Fibroblast of upper back skin (primary cell): Measurements from ENCODE around the gene IGFBP4.

ENCODE experiments used
- DNase-seq: peaks from one replicate; pipeline ENCODE4 v3.0.0-alpha.2; 2013

The IGFBP4 gene

GRCh38 chr17:40432864-40433528 is 10.3 kb upstream of the IGFBP4 start:
- DNase-seq, result peak; percentile 75

- DNase-seq, result no peak
Measured at GRCh38 chr17:40433551-40434415, 9.5 kb upstream of the IGFBP4 start.

DNA sequence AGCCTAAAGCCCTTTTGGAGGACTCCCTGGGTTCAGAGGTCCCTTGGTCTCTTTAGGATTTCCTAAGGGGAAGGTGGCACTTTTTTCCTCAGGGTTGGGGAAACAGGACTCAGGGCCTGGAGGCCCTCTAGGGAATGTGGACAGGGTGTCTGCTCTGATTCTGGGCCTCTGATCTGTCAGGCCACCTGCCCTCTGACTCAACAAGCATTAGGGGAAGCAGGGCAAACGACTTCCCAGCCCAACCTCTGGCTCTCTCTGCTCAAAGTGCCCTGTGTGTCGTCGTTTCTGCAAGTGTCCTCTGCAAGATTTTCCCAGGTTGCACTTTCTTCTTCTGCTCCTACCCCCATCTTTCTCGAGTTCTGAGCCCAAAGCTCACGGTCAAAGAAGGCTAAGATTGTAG is 6.6 kb upstream of the IGFBP4 start:
- no peak for DNase-seq

DNA sequence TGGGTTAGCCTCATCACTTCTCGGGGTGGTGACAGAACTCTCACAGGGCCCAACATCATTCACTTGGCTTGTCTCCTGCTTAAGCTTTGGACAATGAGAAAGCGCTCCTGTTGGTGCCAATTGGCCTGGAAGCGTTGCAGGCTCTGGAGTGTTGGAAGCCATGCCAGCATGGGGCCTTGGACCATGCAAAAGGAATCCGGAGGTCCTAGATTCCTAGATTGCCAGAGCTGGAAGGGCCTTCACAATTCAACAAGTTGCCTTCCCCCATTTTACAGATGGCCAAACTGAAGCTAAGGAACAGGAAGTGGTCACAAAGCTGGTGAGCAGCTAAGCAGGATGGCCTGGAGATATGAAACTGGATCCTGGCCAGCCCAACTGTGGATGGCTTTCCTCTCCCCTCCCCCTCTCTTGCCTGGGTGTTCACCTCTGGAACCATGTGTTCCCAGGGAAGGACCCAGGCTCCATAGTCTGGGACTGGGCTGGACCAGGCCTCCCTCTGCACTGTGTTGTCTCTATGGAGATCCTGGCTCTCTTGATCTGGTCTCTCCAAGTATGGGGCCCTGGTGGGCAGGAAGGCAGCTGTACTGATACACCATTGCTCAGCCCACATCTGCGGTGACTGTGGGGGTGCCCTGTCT is 6.0 kb upstream of the IGFBP4 start:
- DNase-seq, result peak; percentile 47

DNA sequence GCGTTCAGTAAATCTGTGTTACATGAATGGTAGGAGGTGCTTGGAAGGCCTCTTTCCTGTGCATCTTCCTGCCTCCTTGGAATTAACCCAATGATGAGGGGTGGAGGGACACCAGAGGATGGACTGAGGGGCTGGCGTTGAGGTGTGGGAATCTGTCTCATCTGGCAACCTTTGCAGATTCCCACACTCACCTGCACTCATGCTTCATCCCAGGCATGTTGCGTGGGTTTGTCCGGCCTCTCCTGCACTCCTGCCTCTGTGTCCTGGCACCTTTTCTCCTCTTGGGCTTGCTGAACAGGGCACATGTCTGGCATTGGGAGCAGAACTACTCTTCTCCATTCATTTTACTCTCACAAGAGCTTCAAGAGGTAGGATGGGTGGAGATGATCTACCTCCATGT is 3.1 kb upstream of the IGFBP4 start:
- DNase-seq, result no peak

GRCh38 chr17:40442392-40443195 is 656 bp upstream of the IGFBP4 start:
- no peak for DNase-seq

DNA sequence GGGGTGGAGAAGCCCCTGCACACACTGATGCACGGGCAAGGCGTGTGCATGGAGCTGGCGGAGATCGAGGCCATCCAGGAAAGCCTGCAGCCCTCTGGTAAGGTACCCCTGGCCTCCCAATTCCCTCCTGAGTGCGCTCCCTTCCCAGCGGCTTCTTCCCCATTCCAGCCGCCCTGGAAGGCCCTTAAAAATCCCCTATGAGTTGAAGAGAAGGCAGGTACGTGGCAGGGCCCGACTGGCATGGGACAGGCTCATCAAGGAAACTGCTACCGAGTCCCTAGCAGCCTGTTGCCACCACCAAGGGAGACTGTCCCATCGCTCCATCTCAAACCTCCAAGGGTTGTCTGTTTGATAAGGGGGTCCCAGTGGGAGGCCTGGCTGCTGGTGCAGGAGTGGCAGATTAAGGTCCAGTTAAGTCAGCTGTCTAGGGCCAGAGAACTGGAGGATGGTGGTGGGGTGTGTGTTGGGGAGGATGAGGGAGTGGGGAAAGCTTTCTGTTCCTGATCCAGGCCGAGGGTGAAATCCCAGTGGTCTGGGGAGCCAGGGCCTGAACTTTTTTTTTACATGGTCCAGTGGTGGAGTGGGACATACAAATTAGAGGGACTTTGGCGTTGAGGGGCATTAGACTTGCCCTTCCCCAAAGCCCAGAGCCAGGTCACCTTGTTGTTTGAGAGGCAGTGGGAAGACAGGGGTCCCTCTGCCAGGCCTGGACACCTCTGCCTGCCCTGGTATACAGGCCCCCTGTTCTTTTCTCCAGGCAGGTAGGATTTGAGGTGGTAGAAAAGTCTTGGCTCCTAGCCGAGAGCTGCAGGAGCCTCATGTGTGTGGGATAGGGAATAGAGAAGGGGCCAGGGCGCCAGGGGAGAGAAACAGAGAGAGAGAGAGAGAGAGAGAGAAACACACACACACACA is 994 bp downstream of the IGFBP4 start:
- DNase-seq, result no peak

GRCh38 chr17:40445751-40446468 is 2.7 kb downstream of the IGFBP4 start:
- no peak for DNase-seq

DNA sequence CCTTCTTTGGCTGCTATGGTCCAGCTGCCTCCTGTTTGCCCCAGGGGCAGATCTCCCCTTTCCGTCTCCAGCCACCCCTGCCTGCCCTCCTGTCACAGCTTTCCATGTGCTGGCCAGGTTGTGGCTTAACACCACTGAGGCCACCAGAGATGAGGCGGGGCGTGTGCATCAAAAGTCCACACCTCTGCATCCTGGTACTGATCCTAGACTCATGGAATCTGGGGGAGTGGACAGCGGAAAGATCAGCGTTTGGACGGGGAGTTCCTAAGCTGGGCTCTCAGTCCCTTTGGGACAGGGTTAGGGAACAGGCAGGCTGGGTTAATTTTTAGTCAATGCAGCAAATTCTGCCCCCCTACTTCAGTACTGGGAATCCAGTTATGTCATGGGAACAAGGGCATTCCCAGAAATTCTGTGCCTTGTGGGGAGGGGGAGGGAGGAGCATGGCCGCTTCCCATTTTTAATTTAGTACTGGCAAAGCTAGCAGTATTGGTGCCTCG is 3.9 kb downstream of the IGFBP4 start:
- no peak for DNase-seq

DNA sequence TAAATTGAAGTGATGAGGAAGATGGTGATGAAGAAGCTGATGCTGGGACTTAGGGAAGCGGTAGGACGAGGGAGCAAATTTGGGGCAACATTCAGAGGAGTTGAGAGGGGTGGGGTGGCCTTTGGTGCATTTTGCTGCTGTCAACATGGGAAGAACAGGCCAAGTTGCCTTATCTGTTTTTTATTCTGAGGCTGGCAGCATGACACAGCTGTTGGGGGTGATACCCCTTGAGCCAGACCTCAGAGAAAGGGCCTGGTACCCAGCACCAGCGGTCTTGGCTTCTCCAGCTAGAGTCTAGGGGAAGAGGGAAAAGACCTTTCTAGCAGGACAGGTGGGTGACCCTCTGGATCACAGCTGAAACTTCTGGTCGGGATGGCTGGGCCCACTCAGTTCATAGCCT is 4.6 kb downstream of the IGFBP4 start:
- no peak for DNase-seq

- DNase-seq, result no peak
Measured at GRCh38 chr17:40448213-40448638, 5.0 kb downstream of the IGFBP4 start.

DNA sequence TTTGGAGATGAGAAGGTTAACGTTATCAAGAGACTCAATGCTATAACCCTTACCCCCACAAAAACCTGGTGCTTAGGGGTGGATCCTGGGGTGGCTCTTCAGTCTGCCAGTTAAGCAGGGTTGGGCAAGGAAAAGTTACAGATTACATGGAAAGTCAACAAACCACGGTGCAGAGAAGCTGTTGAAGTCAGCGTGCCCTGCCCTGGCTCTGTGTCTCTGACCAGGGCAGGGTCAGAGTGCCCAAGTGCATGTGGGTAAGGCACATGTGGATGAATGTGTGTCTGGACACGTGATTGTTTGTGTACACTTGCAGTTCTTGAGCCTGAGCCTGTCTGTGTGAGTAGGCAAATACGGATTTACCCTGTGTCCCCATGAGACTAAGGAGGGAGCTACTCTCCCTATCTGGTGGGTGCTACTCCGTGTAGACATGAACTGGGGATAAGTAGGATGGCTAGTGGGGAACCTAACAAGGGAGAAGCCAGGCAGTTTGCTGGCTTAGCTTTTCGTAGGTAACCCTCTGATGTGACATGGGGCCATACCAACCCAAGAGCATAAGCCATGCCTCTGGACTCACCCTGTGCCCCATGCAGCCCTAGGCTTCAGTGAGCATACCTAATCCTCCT is 5.5 kb downstream of the IGFBP4 start:
- no peak for DNase-seq

DNA sequence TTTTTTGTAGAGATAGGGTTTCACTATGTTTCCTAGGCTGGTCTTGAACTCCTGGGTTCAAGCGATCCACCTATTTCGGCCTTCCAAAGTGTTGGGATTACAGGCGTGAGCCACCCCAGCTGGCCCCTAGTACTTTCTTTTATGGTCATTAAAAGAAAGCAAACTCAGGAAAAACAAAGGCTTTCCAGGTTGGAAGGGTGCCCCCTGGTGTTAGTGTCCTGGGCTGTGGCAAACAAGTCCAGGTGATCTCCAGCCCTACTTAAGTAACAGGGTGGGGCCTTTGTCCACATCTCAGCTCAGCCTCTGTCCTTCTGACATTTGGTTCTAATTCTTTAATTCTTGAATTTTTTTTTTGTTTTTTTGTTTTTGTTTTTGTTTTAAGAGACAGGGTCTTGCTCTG is 6.9 kb downstream of the IGFBP4 start:
- no peak for DNase-seq

DNA sequence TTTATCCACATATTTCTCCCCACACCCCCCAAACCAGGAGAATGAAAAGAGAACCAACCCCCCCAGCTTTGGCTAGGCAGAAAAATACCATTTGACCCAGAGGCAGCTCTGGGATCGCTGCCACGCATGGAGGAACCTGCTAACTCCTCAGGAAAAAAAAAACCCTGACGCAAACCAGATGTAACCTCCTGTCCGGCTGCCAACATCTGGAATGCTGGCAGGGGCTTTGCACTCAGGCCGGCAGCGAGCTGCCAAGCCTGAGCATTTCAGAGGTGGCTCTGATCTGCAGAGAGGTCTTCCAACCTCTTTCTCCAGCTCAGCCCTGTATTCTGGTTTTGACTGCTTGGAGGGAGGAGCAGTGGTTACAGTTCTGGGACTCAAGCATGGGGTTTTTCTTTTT is 8.2 kb downstream of the IGFBP4 start:
- DNase-seq, result peak; percentile 97

DNA sequence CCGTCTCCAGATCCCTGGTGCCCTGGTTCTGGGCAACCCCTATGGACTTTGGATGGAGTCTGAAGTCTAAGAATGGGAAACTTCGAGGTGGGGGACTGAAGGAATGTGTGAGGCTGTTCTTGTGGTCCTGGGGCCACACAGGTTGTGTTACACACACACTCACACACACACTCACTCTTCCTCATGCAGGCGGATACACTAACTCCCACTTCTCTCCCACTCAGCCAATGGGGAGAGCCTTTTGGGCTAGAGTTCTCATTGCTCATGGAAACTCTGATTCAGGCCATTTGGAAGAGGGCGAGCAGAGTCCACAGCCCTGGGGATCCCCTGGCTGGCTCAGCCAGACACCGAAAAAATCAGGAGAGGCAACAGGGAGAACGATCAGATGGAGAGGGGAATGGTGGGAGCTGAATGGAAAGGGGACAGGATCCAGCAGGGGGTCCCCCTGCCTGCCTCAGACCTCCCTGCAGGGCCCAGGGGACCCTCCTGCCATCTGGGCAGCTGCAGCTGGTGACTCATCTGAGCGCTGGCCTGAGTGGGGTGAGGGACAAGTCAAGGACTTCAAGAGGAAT is 9.1 kb downstream of the IGFBP4 start:
- DNase-seq, result peak; percentile 95

DNA sequence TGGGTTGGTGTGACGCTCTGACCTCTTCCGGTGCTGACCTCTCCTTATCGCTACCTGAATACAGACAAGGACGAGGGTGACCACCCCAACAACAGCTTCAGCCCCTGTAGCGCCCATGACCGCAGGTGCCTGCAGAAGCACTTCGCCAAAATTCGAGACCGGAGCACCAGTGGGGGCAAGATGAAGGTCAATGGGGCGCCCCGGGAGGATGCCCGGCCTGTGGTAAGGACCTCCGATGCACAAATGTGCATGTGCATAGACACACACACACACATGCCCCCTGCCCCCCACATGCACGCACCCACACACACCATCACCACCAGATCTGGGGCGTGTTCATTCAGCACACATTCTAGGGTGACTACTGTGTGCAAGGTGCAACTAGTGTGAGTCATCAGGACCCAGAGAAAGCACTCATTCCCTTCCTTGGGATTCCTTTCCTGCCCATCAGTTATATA is 9.7 kb downstream of the IGFBP4 start:
- DNase-seq, result no peak

DNA sequence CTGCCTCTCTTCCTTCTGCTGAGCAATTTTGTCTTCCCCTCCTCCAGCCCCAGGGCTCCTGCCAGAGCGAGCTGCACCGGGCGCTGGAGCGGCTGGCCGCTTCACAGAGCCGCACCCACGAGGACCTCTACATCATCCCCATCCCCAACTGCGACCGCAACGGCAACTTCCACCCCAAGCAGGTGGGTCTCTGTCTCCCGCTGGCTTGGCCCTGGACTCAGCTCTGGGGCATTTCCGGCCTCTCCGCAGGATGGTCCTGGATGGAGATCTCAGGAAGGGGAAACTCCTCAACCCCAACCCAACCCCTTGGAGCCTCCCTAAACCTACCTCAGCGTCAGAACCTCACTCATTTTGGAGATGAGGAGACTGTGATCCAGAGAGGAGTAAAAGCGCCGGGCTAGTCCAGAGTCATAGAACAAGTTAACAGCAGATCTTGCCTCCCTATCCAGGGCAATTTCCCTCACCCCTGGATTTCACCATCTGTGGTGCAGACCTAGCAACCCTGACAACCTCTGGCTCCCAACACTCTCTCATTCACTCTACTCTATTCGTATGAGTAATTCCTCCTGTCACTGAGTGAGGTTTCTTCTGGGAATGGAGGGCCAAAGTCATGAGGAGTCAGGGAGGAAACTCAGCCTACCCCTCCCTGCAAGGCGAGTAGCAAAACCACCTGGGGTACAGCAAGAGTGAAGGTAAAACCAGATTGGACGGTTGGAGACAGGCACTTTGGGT is 10.8 kb downstream of the IGFBP4 start:
- DNase-seq, result peak; percentile 72

- DNase-seq, result no peak
Measured at GRCh38 chr17:40454613-40454995, 11.4 kb downstream of the IGFBP4 start.

- DNase-seq, result no peak
Measured at GRCh38 chr17:40456396-40456951, 13.2 kb downstream of the IGFBP4 start.
